ENCODE results near the gene PGAP2. TPM values are rescaled to one million over a fixed set of nuclear protein-coding genes. Genes with fewer than 3 reads are reported as not detected.

PGAP2 gene
- total and polyA plus RNA-seq, 2 of the 4 experiments (the other 2 are of a cell fraction) = 10.6 to 31.3 TPM

DNA sequence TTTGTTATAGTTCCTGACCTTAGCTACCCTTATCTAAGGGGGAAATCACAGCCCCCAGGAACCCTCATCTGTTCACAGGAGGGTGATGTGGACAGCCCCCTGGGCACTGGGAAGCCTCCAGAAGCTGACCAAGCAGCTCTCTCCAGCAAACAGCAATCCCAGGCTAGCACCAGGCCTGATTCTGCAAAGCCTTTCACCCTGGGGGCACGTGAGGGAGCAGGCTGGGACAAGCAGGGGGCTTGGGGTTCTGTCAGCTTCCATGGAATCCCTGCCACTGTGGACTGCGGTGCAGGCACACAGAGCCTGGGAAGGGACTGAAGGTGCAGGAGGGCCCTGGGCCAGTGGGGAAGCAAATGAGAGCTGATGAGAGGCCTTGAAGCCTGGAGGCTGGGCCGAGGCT lies 2.1 kb downstream of the PGAP2 start:
- Histone ChIP-seq H2BK15ac (ENCODE audit: low read depth, low read length) (no peak overlapping the region), H3K4ac (ENCODE audit: low read depth, low read length) (no peak overlapping the region), H2AK9ac (replicated peaks; ENCODE audit: low read depth, low read length, poor library complexity) (no peak overlapping the region), H3K79me1 (ENCODE audit: low read depth in 1 of 2, low read length in 2 of 2) (peaks cover 0 to 4% of the 10 kb centered on the region in 2 experiments; a peak in 1 of 4 replicates), H3K18ac (ENCODE audit: low read depth, low read length) (no peak overlapping the region), H2BK20ac (ENCODE audit: low read depth, low read length) (no peak overlapping the region), H4K5ac (ENCODE audit: low read depth, low read length) (no peak overlapping the region), H3K27me3 (ENCODE audit: control insufficient read depth, insufficient read depth, low read length) (no peaks in the 10 kb centered on the region), H3K9me3 (ENCODE audit: control insufficient read depth, insufficient read depth, low read length) (no peaks in the 10 kb centered on the region), H4K91ac (ENCODE audit: insufficient read depth, low read depth, low read length) (no peak overlapping the region), H3K14ac (replicated peaks; ENCODE audit: low read depth, low read length) (no peak overlapping the region), H4K20me1 (ENCODE audit: insufficient read depth, low read length) (no peaks in the 10 kb centered on the region), H2AFZ (replicated peaks; ENCODE audit: low read length, poor library complexity) (no peak overlapping the region), H3K4me2 (ENCODE audit: low read depth, low read length) (no peak overlapping the region), H3K4me1 (ENCODE audit: control insufficient read depth, insufficient read depth, low read length) (no peaks in the 10 kb centered on the region), H2BK5ac (ENCODE audit: low read depth, low read length, poor library complexity, severe bottlenecking) (no peak overlapping the region), H3K56ac (ENCODE audit: extremely low read depth, insufficient read depth, low read length) (no peak overlapping the region), H3K9ac (ENCODE audit: low read depth, low read length) (no peak overlapping the region), H3K36me3 (ENCODE audit: control insufficient read depth, insufficient read depth, low read length) (no peaks in the 10 kb centered on the region), H2AK5ac (ENCODE audit: low read depth, low read length) (no peak overlapping the region), H3K9me1 (ENCODE audit: insufficient read depth, low read length) (peaks cover 6% of the 10 kb centered on the region; the same call in 1 of the 2 replicates), H3K23ac (ENCODE audit: low read depth, low read length) (no peak overlapping the region), H3K4me3 (ENCODE audit: insufficient read depth, low read depth, low read length) (no peak overlapping the region), H3K27ac (ENCODE audit: insufficient read depth, low read length) (no peak overlapping the region), H4K8ac (ENCODE audit: low read depth in 2 of 2, low read length in 2 of 2) (no peak overlapping the region), H2BK120ac (ENCODE audit: low read depth, low read length) (no peak overlapping the region)
- ChIA-PET CTCF (interaction anchor here (0.6 kb wide), 1 partner anchor 41 kb away, joined by 10 read pairs; no protein-coding TSS in a partner anchor), POLR2A (ENCODE audit: unreplicated experiment) (no interaction called here)
- ATAC-seq (ENCODE audit: low read depth) = no peak
- no peak for DNase-seq
- dilution Hi-C loops (cut with HindIII; ENCODE audit: low sequenced_read_pairs, unreplicated experiment) (no loop called here), intact Hi-C loops (cut with micrococcal nuclease) (no loop called here), in situ Hi-C loops (cut with MboI; ENCODE audit: low sequenced_read_pairs) (no loop called here)
- no TSS peak for BruUV-seq (replicated peaks)
- WGBS, 2 experiments (ENCODE audit: extremely low coverage in 2 of 2, insufficient read length in 1 of 2) = no CpG with 5 or more reads among the region's 3 CpGs
- no peak for TF ChIP-seq CHD1 (IDR thresholded peaks at IDR 0.05; ENCODE audit: low read depth, low read length)
- no peak for TF ChIP-seq RCOR1 (IDR thresholded peaks at IDR 0.05; ENCODE audit: insufficient replicate concordance, low read length)
